Measurements from ENCODE around the gene AGXT. TPM values are rescaled to one million over a fixed set of nuclear protein-coding genes. Genes with fewer than 3 reads are reported as not detected.

Gene AGXT
- total RNA-seq, 1 donor from 2014 or later: not detected

GRCh38 chr2:240898108-240898730, 29.6 kb downstream of the AGXT start:
- peak; percentile 66 to 79 for DNase-seq (ENCODE audit: low read depth in 2 of 2)

GRCh38 chr2:240898731-240899467, 30.3 kb downstream of the AGXT start:
- peak; percentile 29 to 34 for DNase-seq (ENCODE audit: low read depth in 2 of 2)

GRCh38 chr2:240899468-240899865, 30.8 kb downstream of the AGXT start:
- no peak for DNase-seq (ENCODE audit: low read depth in 2 of 2)

GRCh38 chr2:240900141-240900860, 31.7 kb downstream of the AGXT start:
- DNase-seq (ENCODE audit: low read depth in 2 of 2): no peak

- no peak for DNase-seq (ENCODE audit: low read depth in 2 of 2)
Measured at GRCh38 chr2:240901986-240902614, 33.5 kb downstream of the AGXT start.

- DNase-seq (ENCODE audit: low read depth in 2 of 2): no peak
Measured at GRCh38 chr2:240902615-240903041, 34.0 kb downstream of the AGXT start.

GRCh38 chr2:240903191-240904060, 34.8 kb downstream of the AGXT start:
- no peak for DNase-seq (ENCODE audit: low read depth in 2 of 2)

GRCh38 chr2:240904216-240905175, 35.9 kb downstream of the AGXT start:
- DNase-seq (ENCODE audit: low read depth in 2 of 2): no peak

GRCh38 chr2:240905176-240905781, 36.7 kb downstream of the AGXT start:
- no peak for DNase-seq (ENCODE audit: low read depth in 2 of 2)

GRCh38 chr2:240906141-240906910, 37.7 kb downstream of the AGXT start, which contains the start of gene CROCC2:
TSS of gene CROCC2 (plus strand) at chr2:240906336. CDS start at chr2:240906514, 178 bp downstream.
- no peak for DNase-seq (ENCODE audit: low read depth in 2 of 2)

GRCh38 chr2:240906911-240907590, 38.4 kb downstream of the AGXT start:
- DNase-seq (ENCODE audit: low read depth in 2 of 2): no peak

- no peak for DNase-seq (ENCODE audit: low read depth in 2 of 2)
Measured at GRCh38 chr2:240909216-240909974, 40.8 kb downstream of the AGXT start.

GRCh38 chr2:240911641-240912265, 43.1 kb downstream of the AGXT start:
- DNase-seq (ENCODE audit: low read depth in 2 of 2): peak in 1 of 2 donors; percentile 67

GRCh38 chr2:240912878-240913809, 44.5 kb downstream of the AGXT start:
- peak in 1 of 2 donors; percentile 77 for DNase-seq (ENCODE audit: low read depth in 2 of 2)

GRCh38 chr2:240913810-240914644, 45.4 kb downstream of the AGXT start:
- DNase-seq (ENCODE audit: low read depth in 2 of 2): peak; percentile 70 to 91

Data from lung microvascular endothelial cell (primary cell).